Measurements from ENCODE around the gene ZRANB1.
A peak's percentile ranks its signal among the peaks of the same experiment; 100 is the strongest.

ZRANB1 gene

DNA sequence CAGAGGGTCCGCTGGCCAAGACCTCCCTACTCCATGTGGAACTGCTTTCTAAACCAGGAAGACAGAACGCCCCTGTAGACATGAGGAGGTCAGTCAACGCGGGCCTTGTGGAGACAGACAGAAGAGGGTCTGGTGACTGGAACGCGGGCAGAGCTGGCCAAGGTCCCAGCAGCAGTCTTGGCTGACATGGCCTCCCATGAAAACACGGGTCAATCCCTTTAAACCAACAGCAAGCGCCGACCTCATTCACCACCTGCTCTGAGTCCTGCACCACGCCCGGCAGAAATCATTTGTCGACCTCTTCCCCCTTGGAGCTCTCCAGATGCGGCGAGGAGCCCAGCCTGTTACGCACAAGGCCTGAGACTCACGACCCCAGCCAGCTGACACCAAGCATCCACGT, 78.5 kb downstream of the ZRANB1 start:
- Histone ChIP-seq H3K27ac (peak overlapping the region; percentile 83 to 96), H3K4me3 (no peak overlapping the region)
- TF ChIP-seq, protein P1, sequence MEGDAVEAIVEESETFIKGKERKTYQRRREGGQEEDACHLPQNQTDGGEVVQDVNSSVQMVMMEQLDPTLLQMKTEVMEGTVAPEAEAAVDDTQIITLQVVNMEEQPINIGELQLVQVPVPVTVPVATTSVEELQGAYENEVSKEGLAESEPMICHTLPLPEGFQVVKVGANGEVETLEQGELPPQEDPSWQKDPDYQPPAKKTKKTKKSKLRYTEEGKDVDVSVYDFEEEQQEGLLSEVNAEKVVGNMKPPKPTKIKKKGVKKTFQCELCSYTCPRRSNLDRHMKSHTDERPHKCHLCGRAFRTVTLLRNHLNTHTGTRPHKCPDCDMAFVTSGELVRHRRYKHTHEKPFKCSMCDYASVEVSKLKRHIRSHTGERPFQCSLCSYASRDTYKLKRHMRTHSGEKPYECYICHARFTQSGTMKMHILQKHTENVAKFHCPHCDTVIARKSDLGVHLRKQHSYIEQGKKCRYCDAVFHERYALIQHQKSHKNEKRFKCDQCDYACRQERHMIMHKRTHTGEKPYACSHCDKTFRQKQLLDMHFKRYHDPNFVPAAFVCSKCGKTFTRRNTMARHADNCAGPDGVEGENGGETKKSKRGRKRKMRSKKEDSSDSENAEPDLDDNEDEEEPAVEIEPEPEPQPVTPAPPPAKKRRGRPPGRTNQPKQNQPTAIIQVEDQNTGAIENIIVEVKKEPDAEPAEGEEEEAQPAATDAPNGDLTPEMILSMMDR (IDR thresholded peaks at IDR 0.05): no peak
- no peak for DNase-seq (ENCODE audit: low spot score)

DNA sequence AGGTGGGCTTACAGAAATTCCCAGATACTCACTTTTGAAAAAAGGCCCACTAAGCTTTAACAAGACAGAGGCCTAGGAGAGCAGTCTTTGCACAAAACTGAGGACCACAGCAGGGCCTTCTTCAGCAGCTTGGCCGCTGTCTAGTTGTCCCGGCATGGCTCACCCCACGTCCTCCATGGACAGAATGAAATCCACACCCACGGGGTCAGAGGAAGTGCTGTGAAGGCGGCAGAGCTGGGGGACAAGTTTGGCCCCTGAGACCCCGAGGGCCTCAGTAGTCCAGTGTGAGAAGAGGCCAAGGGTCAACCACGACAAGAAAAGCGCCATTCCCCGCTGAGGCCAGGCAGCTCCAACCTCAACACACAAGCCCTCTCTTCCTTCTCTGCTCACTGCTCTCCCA, 78.9 kb downstream of the ZRANB1 start:
- H3K27ac ChIP-seq: peak overlapping the region in 1 of 2 donors; percentile 96
- no peak overlapping the region for H3K4me3 ChIP-seq
- TF ChIP-seq, protein P1 (IDR thresholded peaks at IDR 0.05): no peak
- no peak for DNase-seq (ENCODE audit: low spot score)

DNA sequence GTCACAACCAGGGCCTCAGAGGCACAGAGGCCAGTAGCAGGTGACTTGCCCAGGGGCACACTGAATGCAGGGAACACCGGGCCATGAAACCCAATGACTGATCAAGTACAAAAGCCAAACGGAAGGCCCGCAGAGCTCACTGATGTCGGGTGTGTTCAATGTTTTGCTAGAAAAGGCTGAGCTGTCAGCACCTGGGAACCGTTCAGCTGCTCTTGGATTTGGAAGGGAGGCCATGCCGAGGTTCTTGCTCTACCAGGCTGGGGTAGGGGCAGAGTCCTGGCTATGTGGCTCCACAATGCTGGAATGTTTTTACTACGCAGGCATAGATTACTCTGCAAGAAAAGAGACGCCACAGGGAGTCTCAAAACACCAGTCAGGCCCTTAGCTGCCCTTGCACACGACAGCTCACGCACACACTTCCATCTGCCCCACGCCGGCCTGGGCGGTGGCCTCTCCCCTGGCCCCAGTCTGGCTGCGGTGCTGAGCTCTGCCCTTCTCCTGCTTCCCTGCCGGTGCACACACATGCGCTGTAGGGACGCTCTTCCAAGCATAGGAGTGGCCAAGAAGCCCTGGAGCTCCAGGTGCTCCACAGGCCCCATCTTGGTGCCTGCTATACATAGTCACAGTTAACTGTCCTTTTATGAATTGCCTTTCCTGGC, 79.9 kb downstream of the ZRANB1 start:
- Histone ChIP-seq H3K27ac (peak overlapping the region; percentile 35 to 96), H3K4me3 (no peak overlapping the region)
- DNase-seq (ENCODE audit: low spot score): no peak
- TF ChIP-seq, protein P1 (IDR thresholded peaks at IDR 0.05): no peak

DNA sequence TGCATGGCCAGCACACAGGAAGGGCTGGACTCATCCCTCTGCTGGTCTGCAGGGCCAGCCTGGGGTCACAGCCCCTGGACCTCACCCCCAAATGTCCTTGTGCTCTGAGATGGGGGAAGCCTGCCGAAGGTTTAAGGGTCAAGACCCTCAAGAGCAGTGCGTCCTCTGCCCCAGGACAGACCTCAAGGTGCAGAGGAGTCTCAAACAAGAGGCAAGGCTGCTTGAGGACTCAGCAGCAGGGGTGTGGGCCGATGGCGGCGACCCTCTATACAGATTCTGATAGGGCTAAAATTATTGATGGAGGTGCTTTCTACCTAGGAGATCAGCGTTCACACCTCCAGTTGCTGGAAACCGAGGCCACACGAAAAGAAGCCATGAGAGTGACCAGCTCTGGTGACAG, 80.7 kb downstream of the ZRANB1 start:
- H3K27ac ChIP-seq: peak overlapping the region; percentile 35 to 96
- H3K4me3 ChIP-seq: no peak overlapping the region
- DNase-seq (ENCODE audit: low spot score): no peak
- TF ChIP-seq, protein P1 (IDR thresholded peaks at IDR 0.05): no peak

DNA sequence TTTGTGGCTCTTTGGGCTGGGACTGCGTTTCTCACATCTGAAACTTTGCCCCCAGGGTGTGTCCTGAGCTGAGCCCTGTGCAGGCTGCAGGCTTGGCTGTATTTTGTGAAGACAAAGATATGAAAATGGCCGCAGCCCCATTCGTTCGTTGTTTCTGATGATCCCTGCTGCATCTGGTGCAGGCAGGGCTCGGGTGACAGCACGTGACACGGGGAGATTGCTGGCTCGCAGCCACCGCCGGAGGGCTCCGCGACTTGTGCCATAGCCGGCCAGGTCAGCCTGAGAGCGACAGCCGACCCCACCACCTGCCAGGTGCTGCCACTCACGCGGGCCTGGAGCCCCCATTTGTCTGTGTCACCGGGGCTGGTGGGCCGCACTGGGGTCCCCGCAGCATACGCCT, 81.3 kb downstream of the ZRANB1 start:
- TF ChIP-seq, protein P1 (IDR thresholded peaks at IDR 0.05): no peak
- Histone ChIP-seq H3K4me3 (peak overlapping the region; percentile 57), H3K27ac (peak overlapping the region; percentile 57 to 96)
- DNase-seq (ENCODE audit: low spot score): no peak

DNA sequence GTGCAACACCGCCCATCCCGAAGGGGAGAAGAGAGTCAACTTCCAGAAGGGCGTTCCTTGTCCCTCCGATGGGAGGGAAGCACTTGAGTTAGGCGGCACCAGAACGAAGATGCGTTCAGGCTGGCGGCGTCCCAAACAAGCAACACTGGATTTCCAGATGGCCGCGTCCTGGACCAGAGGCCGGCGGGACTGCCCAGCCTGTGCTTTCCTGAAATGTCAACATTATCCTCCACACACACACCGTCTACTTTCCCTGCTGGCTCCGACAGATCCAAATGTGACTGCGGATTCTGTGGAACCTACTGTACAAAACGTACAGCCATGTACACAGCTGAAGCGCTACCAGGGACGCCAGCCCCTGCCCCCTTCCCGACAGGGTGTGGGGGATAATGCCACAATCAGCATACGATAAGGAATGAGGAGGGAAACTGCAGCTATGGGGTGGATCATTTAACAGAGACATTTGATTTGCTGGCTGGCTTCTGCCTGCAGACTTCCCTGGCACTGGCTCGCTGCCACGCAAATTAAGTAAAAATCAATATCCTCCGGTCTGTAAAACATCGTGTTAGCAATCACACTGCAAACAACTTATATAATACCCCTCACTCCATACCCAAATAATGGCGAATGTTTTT, 82.1 kb downstream of the ZRANB1 start:
- Histone ChIP-seq H3K27ac (peak overlapping the region; percentile 57 to 96), H3K4me3 (peak overlapping the region; percentile 57)
- TF ChIP-seq, protein P1 (IDR thresholded peaks at IDR 0.05): no peak
- no peak for DNase-seq (ENCODE audit: low spot score)

Data from coronary artery (tissue), 2 donors.